ENCODE measurements around the gene RABL6. TPM values are rescaled to one million over a fixed set of nuclear protein-coding genes. Genes with fewer than 3 reads are reported as not detected.

Gene RABL6
- total and polyA plus RNA-seq, 4 donors, result 31.3 to 76.1 (median 49.6) TPM

- peaks cover 0 to 3% of the 10 kb centered on the region in 2 donors for H3K36me3 ChIP-seq (ENCODE audit: control insufficient read depth in 1 of 2, insufficient read depth in 2 of 2, low read length in 1 of 2)
- H3K27ac ChIP-seq (ENCODE audit: low read depth in 1 of 2, low read length in 2 of 2), result no peak overlapping the region
- intact Hi-C loops (cut with DNase I), result no loop called here
- no peaks in the 10 kb centered on the region for H3K9me3 ChIP-seq (ENCODE audit: control insufficient read depth, low read length)
- H3K27me3 ChIP-seq (ENCODE audit: control insufficient read depth in 1 of 2, insufficient read depth in 2 of 2, low read length in 1 of 2), result no peaks in the 10 kb centered on the region
- WGBS, 2 donors, result 17 to 18% methylated on average over 45 to 83 of the region's 83 CpGs
- H3K4me3 ChIP-seq (ENCODE audit: low read length in 2 of 2), result no peak overlapping the region
- ATAC-seq (ENCODE audit: low FRiP score) (peak; percentile 73), DNase-seq (peak; percentile 53 to 77)
- H3K4me1 ChIP-seq (ENCODE audit: control insufficient read depth in 1 of 2, insufficient read depth in 2 of 2, low read length in 2 of 2), result no peaks in the 10 kb centered on the region
Observed at GRCh38 chr9:136820971-136821825, 13.4 kb downstream of the RABL6 start.

- Histone ChIP-seq H3K9me3 (ENCODE audit: control insufficient read depth, low read length) (no peaks in the 10 kb centered on the region), H3K36me3 (ENCODE audit: control insufficient read depth in 1 of 2, insufficient read depth in 2 of 2, low read length in 1 of 2) (peaks cover 0 to 3% of the 10 kb centered on the region in 2 donors), H3K4me1 (ENCODE audit: control insufficient read depth in 1 of 2, insufficient read depth in 2 of 2, low read length in 2 of 2) (no peaks in the 10 kb centered on the region), H3K27ac (ENCODE audit: low read depth in 1 of 2, low read length in 2 of 2) (no peak overlapping the region), H3K27me3 (ENCODE audit: control insufficient read depth in 1 of 2, insufficient read depth in 2 of 2, low read length in 1 of 2) (no peaks in the 10 kb centered on the region), H3K4me3 (ENCODE audit: low read length in 2 of 2) (no peak overlapping the region)
- peak in 1 of 2 donors; percentile 46 for DNase-seq
- WGBS, 2 donors, result 62 to 67% methylated on average over 34 to 42 of the region's 42 CpGs
- intact Hi-C loops (cut with DNase I), result no loop called here
- no peak for ATAC-seq (ENCODE audit: low FRiP score)
Observed at GRCh38 chr9:136821826-136822544, 14.2 kb downstream of the RABL6 start.

DNA sequence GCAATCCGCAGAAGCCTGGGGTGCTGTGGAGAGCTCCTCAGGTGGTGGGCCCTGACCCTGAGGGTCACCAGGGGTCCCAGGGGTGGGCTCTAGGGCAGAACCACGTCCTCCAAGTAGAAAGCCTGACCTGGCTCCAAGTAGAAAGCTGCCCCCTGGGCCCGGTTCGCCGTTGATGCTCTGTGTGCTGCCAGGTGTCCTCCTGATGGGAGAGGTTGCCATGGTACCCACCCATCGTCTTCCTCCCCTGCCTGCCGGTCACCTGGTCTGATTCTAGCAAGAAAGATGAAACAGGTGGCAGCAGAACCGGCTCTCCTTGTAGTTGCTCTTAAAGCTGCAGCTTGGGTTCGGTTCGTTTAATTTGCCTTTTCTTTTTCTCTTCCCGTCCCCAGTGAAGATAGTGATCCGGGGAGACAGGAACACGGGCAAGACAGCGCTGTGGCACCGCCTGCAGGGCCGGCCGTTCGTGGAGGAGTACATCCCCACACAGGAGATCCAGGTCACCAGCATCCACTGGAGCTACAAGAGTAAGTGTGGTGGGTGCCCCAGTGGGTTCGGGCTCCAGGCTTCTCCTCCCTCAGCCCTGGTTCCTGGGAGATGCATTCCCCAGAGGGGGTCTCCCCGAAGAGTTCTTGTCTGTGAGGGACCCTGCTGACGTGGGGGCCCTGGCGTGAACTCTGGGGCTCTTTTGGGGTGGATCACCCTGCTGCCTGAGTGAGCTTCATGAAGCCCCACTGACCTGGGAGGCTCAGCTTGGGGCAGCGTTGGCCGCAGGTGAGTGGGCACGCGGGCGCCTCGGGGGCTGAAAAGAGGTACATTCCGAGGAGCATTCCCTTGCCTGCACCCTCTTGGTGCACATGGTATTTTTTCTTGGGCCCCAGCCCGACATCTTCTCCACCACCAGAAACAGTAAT is 15.6 kb downstream of the RABL6 start:
- no peak overlapping the region for H3K27ac ChIP-seq (ENCODE audit: low read depth in 1 of 2, low read length in 2 of 2)
- DNase-seq (peak in 1 of 2 donors; percentile 59), ATAC-seq (ENCODE audit: low FRiP score) (no peak)
- H3K4me1 ChIP-seq (ENCODE audit: control insufficient read depth in 1 of 2, insufficient read depth in 2 of 2, low read length in 2 of 2), result no peaks in the 10 kb centered on the region
- 89 to 94% methylated on average over 29 to 30 of the region's 30 CpGs for WGBS, 2 donors
- no peaks in the 10 kb centered on the region for H3K9me3 ChIP-seq (ENCODE audit: control insufficient read depth, low read length)
- H3K36me3 ChIP-seq (ENCODE audit: control insufficient read depth in 1 of 2, insufficient read depth in 2 of 2, low read length in 1 of 2), result peaks cover 0 to 3% of the 10 kb centered on the region in 2 donors
- no peaks in the 10 kb centered on the region for H3K27me3 ChIP-seq (ENCODE audit: control insufficient read depth in 1 of 2, insufficient read depth in 2 of 2, low read length in 1 of 2)
- no peak overlapping the region for H3K4me3 ChIP-seq (ENCODE audit: low read length in 2 of 2)
- intact Hi-C loops (cut with DNase I), result no loop called here

DNA sequence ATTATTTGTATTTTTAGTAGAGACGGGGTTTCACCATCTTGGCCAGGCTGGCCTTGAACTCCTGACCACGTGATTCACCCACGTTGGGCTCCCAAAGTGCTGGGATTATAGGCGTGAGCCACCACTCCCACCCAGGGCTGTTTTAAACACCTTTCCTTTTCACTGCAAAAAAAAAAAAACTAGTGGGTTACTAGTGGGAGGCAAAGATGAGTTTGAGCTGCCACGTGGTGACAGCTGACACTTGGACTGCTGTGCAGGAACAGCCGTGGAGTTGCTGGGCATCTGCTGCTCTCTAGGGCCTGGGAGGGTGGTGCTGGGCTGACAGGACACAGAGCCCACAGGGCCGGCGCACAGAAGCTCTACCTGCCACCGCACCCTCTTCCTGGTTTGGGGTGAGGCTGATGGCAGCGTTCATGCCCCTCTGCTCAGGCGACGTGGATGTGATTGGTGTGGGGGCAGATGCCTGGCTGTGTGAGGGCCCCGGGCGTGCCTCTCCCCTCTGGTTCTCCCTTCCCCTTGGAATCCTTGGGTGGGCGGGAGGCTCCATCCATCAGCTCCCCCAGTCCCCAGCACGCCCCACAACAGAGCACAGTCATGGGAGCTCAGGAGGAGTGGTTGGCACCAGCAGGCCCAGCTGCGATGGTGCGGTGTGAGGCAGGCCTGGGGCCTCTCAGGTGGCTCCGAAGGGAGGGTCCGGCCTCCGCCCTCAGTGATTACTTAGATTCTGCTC is 16.9 kb downstream of the RABL6 start:
- intact Hi-C loops (cut with DNase I), result no loop called here
- H3K4me3 ChIP-seq (ENCODE audit: low read length in 2 of 2), result no peak overlapping the region
- H3K36me3 ChIP-seq (ENCODE audit: control insufficient read depth in 1 of 2, insufficient read depth in 2 of 2, low read length in 1 of 2), result peaks cover 0 to 3% of the 10 kb centered on the region in 2 donors
- no peak overlapping the region for H3K27ac ChIP-seq (ENCODE audit: low read depth in 1 of 2, low read length in 2 of 2)
- ATAC-seq (ENCODE audit: low FRiP score) (no peak), DNase-seq (peak in 1 of 2 donors; percentile 57)
- no peaks in the 10 kb centered on the region for H3K4me1 ChIP-seq (ENCODE audit: control insufficient read depth in 1 of 2, insufficient read depth in 2 of 2, low read length in 2 of 2)
- H3K27me3 ChIP-seq (ENCODE audit: control insufficient read depth in 1 of 2, insufficient read depth in 2 of 2, low read length in 1 of 2), result no peaks in the 10 kb centered on the region
- no peaks in the 10 kb centered on the region for H3K9me3 ChIP-seq (ENCODE audit: control insufficient read depth, low read length)
- WGBS, 2 donors, result 90% methylated on average over 21 of the region's 21 CpGs

DNA sequence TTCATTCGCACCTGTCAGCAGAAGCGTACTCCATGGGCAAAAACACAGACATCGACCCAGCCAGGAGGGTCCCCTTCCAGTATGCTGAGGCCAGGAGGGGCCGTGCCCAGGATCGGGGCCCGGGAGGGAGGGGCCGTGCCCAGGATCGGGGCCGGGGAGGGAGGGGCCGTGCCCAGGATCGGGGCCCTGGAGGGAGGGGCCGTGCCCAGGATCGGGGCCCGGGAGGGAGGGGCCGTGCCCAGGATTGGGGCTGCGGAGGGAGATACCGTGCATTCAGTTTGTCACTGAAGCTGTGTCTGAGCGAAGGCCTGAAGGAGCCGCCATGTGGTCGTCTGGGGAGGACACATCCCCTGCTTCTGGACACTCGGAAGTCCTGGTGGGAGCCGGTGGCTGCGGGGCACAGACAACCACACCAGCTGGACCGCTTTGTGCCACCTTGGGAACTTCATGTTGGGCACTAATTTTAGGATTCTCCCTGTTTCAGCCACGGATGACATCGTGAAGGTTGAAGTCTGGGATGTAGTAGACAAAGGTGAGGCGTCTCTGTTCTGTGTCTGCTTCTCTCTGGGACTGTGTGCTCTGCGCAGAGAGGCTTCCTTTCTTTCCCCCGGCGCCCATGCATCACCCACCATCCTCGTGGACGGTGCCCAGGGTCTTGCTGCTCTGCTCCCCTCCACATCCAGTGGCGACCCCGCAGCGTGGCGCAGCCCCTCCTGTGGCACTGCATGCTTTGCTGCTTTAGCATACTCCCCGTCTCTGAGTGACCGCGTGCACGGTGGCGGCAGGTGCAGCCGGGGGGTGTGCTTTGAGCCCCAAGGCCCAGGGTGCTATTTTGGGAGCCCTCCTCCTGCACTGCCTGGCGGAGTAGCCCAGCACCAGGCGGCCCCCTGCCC is 17.8 kb downstream of the RABL6 start:
- peaks cover 0 to 3% of the 10 kb centered on the region in 2 donors for H3K36me3 ChIP-seq (ENCODE audit: control insufficient read depth in 1 of 2, insufficient read depth in 2 of 2, low read length in 1 of 2)
- ATAC-seq (ENCODE audit: low FRiP score), result no peak
- H3K4me3 ChIP-seq (ENCODE audit: low read length in 2 of 2), result no peak overlapping the region
- peak; percentile 44 to 55 for DNase-seq
- no peak overlapping the region for H3K27ac ChIP-seq (ENCODE audit: low read depth in 1 of 2, low read length in 2 of 2)
- intact Hi-C loops (cut with DNase I), result no loop called here
- no peaks in the 10 kb centered on the region for H3K9me3 ChIP-seq (ENCODE audit: control insufficient read depth, low read length)
- no peaks in the 10 kb centered on the region for H3K27me3 ChIP-seq (ENCODE audit: control insufficient read depth in 1 of 2, insufficient read depth in 2 of 2, low read length in 1 of 2)
- no peaks in the 10 kb centered on the region for H3K4me1 ChIP-seq (ENCODE audit: control insufficient read depth in 1 of 2, insufficient read depth in 2 of 2, low read length in 2 of 2)
- WGBS, 2 donors, result 88 to 91% methylated on average over 44 of the region's 44 CpGs

GRCh38 chr9:136826188-136826541 is 18.4 kb downstream of the RABL6 start:
- H3K4me1 ChIP-seq (ENCODE audit: control insufficient read depth in 1 of 2, insufficient read depth in 2 of 2, low read length in 2 of 2), result no peaks in the 10 kb centered on the region
- no peaks in the 10 kb centered on the region for H3K9me3 ChIP-seq (ENCODE audit: control insufficient read depth, low read length)
- WGBS, 2 donors, result 91 to 92% methylated on average over 17 of the region's 17 CpGs
- ATAC-seq (ENCODE audit: low FRiP score) (no peak), DNase-seq (peak; percentile 35 to 73)
- H3K27me3 ChIP-seq (ENCODE audit: control insufficient read depth in 1 of 2, insufficient read depth in 2 of 2, low read length in 1 of 2), result no peaks in the 10 kb centered on the region
- intact Hi-C loops (cut with DNase I), result no loop called here
- no peak overlapping the region for H3K4me3 ChIP-seq (ENCODE audit: low read length in 2 of 2)
- H3K27ac ChIP-seq (ENCODE audit: low read depth in 1 of 2, low read length in 2 of 2), result no peak overlapping the region
- H3K36me3 ChIP-seq (ENCODE audit: control insufficient read depth in 1 of 2, insufficient read depth in 2 of 2, low read length in 1 of 2), result peaks cover 0 to 3% of the 10 kb centered on the region in 2 donors

DNA sequence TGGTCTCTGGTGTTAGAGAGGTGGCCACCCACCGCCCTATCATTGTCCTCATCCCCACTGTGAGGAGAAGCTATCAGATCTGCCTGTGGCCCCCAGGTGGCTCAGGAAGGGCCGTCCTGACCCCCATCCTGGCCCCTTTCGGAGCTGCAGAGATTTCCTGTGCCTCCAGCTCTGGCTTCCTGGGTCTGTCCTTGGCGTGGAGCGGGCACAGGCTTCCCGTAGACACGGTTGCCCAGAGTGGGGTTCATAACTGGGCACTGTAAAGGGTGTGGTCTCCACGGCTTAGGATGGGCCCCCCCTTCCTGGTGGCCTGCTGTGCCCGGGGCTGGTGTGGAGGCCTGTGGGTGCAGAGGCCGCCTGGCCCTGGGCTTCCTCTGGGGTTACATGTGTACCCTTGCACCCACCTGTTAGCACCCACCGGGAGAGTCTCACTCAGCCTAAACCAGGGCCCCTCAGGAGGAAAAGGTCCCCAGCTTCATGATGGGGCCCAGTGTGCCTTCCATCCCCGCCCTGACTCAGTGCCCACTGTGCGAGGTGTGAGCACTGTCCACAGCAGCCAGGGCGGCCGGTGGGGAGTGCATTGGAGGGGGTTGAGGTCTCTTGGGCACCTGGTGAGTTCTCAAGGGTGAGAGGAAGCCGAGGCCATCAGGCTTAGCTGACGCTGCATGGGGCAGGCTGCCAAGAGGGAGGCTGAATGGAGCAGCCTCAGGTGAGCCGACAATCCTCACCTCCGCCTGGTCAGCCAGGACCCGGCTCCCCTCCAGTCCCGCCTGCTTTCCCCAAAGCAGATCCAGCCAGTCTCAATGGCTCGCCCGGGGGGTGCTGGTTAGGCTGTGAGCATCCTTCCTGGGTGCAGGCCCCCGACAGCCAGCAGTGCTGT is 19.2 kb downstream of the RABL6 start:
- H3K4me3 ChIP-seq (ENCODE audit: low read length in 2 of 2), result no peak overlapping the region
- H3K4me1 ChIP-seq (ENCODE audit: control insufficient read depth in 1 of 2, insufficient read depth in 2 of 2, low read length in 2 of 2), result no peaks in the 10 kb centered on the region
- H3K9me3 ChIP-seq (ENCODE audit: control insufficient read depth, low read length), result no peaks in the 10 kb centered on the region
- peak; percentile 48 to 54 for DNase-seq
- H3K27me3 ChIP-seq (ENCODE audit: control insufficient read depth in 1 of 2, insufficient read depth in 2 of 2, low read length in 1 of 2), result no peaks in the 10 kb centered on the region
- 88 to 90% methylated on average over 24 of the region's 24 CpGs for WGBS, 2 donors
- intact Hi-C loops (cut with DNase I), result no loop called here
- peaks cover 0 to 3% of the 10 kb centered on the region in 2 donors for H3K36me3 ChIP-seq (ENCODE audit: control insufficient read depth in 1 of 2, insufficient read depth in 2 of 2, low read length in 1 of 2)
- H3K27ac ChIP-seq (ENCODE audit: low read depth in 1 of 2, low read length in 2 of 2), result no peak overlapping the region
- no peak for ATAC-seq (ENCODE audit: low FRiP score)
